Measurements from ENCODE around the gene TH. TPM values are rescaled to one million over a fixed set of nuclear protein-coding genes. Genes with fewer than 3 reads are reported as not detected.

Gene TH
- total and polyA plus RNA-seq, 2 donors from 2014 or later = not detected

- H3K27me3 ChIP-seq (ENCODE audit: control insufficient read depth, insufficient read depth, low read length) = no peaks in the 10 kb centered on the region
- DNase-seq (no peak), FAIRE-seq (no peak)
- no peaks in the 10 kb centered on the region for H3K36me3 ChIP-seq (ENCODE audit: control insufficient read depth in 2 of 3, insufficient read depth in 3 of 3, low read length in 3 of 3)
- H3K9ac ChIP-seq (ENCODE audit: low read length in 3 of 3) = no peak overlapping the region
- H3K4me3 ChIP-seq (ENCODE audit: low read length in 3 of 3) = no peak overlapping the region
- intact Hi-C loops (cut with DNase I) = no loop called here
- no peaks in the 10 kb centered on the region for H3K9me3 ChIP-seq (ENCODE audit: control insufficient read depth in 2 of 3, insufficient read depth in 1 of 3, low read length in 3 of 3)
- TF ChIP-seq CTCF (IDR thresholded peaks at IDR 0.05; ENCODE audit: borderline replicate concordance, extremely low read depth, insufficient read depth) = no peak
- H3K27ac ChIP-seq (ENCODE audit: low read depth in 2 of 2, low read length in 2 of 2) = no peak overlapping the region
- no peaks in the 10 kb centered on the region for H3K4me1 ChIP-seq (ENCODE audit: control insufficient read depth in 2 of 3, insufficient read depth in 2 of 3, low read depth in 1 of 3, low read length in 3 of 3)
These were observed 2.1 kb upstream of the TH start for GRCh38 chr11:2173761-2174160.

GRCh38 chr11:2173150-2173693 lies 1.6 kb upstream of the TH start:
- FAIRE-seq = no peak
- intact Hi-C loops (cut with DNase I) = no loop called here
- Histone ChIP-seq H3K27ac (ENCODE audit: low read depth in 2 of 2, low read length in 2 of 2) (no peak overlapping the region), H3K4me1 (ENCODE audit: control insufficient read depth in 2 of 3, insufficient read depth in 2 of 3, low read depth in 1 of 3, low read length in 3 of 3) (no peaks in the 10 kb centered on the region), H3K36me3 (ENCODE audit: control insufficient read depth in 2 of 3, insufficient read depth in 3 of 3, low read length in 3 of 3) (no peaks in the 10 kb centered on the region), H3K9me3 (ENCODE audit: control insufficient read depth in 2 of 3, insufficient read depth in 1 of 3, low read length in 3 of 3) (no peaks in the 10 kb centered on the region), H3K27me3 (ENCODE audit: control insufficient read depth, insufficient read depth, low read length) (no peaks in the 10 kb centered on the region), H3K4me3 (ENCODE audit: low read length in 3 of 3) (no peak overlapping the region), H3K9ac (ENCODE audit: low read length in 3 of 3) (no peak overlapping the region)
- no peak for TF ChIP-seq CTCF (IDR thresholded peaks at IDR 0.05; ENCODE audit: borderline replicate concordance, extremely low read depth, insufficient read depth)
- no peak for DNase-seq

- H3K36me3 ChIP-seq (ENCODE audit: control insufficient read depth in 2 of 3, insufficient read depth in 3 of 3, low read length in 3 of 3) = no peaks in the 10 kb centered on the region
- no peaks in the 10 kb centered on the region for H3K27me3 ChIP-seq (ENCODE audit: control insufficient read depth, insufficient read depth, low read length)
- intact Hi-C loops (cut with DNase I) = no loop called here
- H3K9me3 ChIP-seq (ENCODE audit: control insufficient read depth in 2 of 3, insufficient read depth in 1 of 3, low read length in 3 of 3) = no peaks in the 10 kb centered on the region
- no peak for DNase-seq
- TF ChIP-seq CTCF (IDR thresholded peaks at IDR 0.05; ENCODE audit: borderline replicate concordance, extremely low read depth, insufficient read depth) = no peak
- H3K9ac ChIP-seq (ENCODE audit: low read length in 3 of 3) = no peak overlapping the region
- no peak overlapping the region for H3K4me3 ChIP-seq (ENCODE audit: low read length in 3 of 3)
- no peaks in the 10 kb centered on the region for H3K4me1 ChIP-seq (ENCODE audit: control insufficient read depth in 2 of 3, insufficient read depth in 2 of 3, low read depth in 1 of 3, low read length in 3 of 3)
- no peak overlapping the region for H3K27ac ChIP-seq (ENCODE audit: low read depth in 2 of 2, low read length in 2 of 2)
- FAIRE-seq = no peak
These were observed 1.1 kb upstream of the TH start for GRCh38 chr11:2172676-2173075.
